ENCODE data around the gene SMG5. TPM values are rescaled to one million over a fixed set of nuclear protein-coding genes. Genes with fewer than 3 reads are reported as not detected.

Gene SMG5
- total RNA-seq, 1 donor from 2014 or later: 78.1 TPM

DNA sequence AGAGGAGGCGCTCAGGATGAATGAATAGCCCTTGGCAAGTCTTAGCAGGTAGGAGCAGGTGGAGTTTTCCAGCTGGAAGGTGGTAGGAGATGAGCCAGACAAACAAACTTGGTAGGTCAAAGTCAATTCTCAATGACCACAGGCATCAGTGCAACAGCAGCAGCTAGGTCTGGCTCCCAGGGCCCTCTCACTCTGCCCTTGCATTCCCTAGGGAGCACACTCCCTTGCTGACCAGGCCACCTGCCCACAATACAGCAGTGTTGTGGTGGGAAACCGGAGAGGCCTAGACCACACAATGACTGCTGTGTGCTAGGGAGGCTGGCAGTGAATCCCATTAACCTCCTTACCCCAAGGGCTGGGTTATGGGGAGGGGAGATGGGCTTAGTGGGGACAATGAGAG is 21.7 kb downstream of the SMG5 start:
- no peaks in the 10 kb centered on the region for H3K9me3 Mint-ChIP-seq (ENCODE audit: unreplicated experiment)
- no peak overlapping the region for H3K4me3 Mint-ChIP-seq (ENCODE audit: unreplicated experiment)
- no peaks in the 10 kb centered on the region for H3K4me1 Mint-ChIP-seq (ENCODE audit: unreplicated experiment)
- TF ChIP-seq, protein P1, sequence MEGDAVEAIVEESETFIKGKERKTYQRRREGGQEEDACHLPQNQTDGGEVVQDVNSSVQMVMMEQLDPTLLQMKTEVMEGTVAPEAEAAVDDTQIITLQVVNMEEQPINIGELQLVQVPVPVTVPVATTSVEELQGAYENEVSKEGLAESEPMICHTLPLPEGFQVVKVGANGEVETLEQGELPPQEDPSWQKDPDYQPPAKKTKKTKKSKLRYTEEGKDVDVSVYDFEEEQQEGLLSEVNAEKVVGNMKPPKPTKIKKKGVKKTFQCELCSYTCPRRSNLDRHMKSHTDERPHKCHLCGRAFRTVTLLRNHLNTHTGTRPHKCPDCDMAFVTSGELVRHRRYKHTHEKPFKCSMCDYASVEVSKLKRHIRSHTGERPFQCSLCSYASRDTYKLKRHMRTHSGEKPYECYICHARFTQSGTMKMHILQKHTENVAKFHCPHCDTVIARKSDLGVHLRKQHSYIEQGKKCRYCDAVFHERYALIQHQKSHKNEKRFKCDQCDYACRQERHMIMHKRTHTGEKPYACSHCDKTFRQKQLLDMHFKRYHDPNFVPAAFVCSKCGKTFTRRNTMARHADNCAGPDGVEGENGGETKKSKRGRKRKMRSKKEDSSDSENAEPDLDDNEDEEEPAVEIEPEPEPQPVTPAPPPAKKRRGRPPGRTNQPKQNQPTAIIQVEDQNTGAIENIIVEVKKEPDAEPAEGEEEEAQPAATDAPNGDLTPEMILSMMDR (IDR thresholded peaks at IDR 0.05): no peak
- peaks cover 61% of the 10 kb centered on the region for H3K36me3 Mint-ChIP-seq (ENCODE audit: unreplicated experiment)
- H3K27me3 Mint-ChIP-seq (ENCODE audit: unreplicated experiment): no peaks in the 10 kb centered on the region
- no peak for DNase-seq (ENCODE audit: extremely low spot score, unreplicated experiment)
- H3K27ac Mint-ChIP-seq (ENCODE audit: unreplicated experiment): no peak overlapping the region

DNA sequence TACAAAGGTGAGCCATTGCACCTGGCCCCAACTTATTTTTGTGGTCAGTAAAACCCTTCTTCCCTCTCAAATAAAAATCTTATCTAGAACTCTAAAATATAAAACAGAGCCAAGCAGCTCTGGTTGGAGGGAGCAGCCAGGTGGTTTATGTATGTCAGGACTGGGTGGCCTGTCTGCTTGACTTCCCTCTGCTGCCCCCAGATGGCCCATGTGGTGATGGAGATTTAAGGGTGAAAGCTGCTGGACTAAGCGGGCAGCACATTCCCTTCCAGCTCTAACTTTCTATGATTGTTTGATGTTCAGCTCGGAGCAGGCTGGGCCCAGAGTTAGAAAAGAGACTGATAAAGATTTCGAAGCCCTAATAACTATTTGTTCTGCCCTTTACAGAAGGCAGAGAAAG is 22.8 kb downstream of the SMG5 start:
- no peaks in the 10 kb centered on the region for H3K27me3 Mint-ChIP-seq (ENCODE audit: unreplicated experiment)
- H3K27ac Mint-ChIP-seq (ENCODE audit: unreplicated experiment): no peak overlapping the region
- H3K4me3 Mint-ChIP-seq (ENCODE audit: unreplicated experiment): no peak overlapping the region
- TF ChIP-seq, protein P1 (IDR thresholded peaks at IDR 0.05): no peak
- DNase-seq (ENCODE audit: extremely low spot score, unreplicated experiment): no peak
- no peaks in the 10 kb centered on the region for H3K9me3 Mint-ChIP-seq (ENCODE audit: unreplicated experiment)
- peaks cover 53% of the 10 kb centered on the region for H3K36me3 Mint-ChIP-seq (ENCODE audit: unreplicated experiment)
- H3K4me1 Mint-ChIP-seq (ENCODE audit: unreplicated experiment): no peaks in the 10 kb centered on the region

DNA sequence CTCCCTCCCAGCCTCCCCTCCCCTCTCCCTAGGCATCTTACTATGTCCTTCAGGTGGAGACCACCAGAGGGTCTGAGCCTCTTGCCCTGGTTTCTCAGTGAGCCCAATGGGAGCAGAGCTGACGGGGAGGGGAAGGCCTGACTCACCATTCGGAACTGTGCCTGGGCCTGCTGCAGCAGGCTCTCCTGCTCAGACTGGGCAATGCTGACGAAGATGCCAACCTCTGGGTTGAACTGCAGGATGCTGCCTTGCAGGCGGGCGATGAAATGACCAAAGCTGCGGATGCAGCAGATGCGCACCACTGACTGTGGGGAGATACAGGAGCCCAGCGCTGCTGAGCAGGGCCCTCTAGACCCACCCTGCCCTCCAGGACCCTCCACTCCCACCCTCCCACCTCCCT is 23.8 kb downstream of the SMG5 start:
- DNase-seq (ENCODE audit: extremely low spot score, unreplicated experiment): no peak
- TF ChIP-seq, protein P1 (IDR thresholded peaks at IDR 0.05): no peak
- no peak overlapping the region for H3K4me3 Mint-ChIP-seq (ENCODE audit: unreplicated experiment)
- H3K9me3 Mint-ChIP-seq (ENCODE audit: unreplicated experiment): no peaks in the 10 kb centered on the region
- H3K4me1 Mint-ChIP-seq (ENCODE audit: unreplicated experiment): no peaks in the 10 kb centered on the region
- H3K27me3 Mint-ChIP-seq (ENCODE audit: unreplicated experiment): no peaks in the 10 kb centered on the region
- no peak overlapping the region for H3K27ac Mint-ChIP-seq (ENCODE audit: unreplicated experiment)
- H3K36me3 Mint-ChIP-seq (ENCODE audit: unreplicated experiment): peaks cover 52% of the 10 kb centered on the region

DNA sequence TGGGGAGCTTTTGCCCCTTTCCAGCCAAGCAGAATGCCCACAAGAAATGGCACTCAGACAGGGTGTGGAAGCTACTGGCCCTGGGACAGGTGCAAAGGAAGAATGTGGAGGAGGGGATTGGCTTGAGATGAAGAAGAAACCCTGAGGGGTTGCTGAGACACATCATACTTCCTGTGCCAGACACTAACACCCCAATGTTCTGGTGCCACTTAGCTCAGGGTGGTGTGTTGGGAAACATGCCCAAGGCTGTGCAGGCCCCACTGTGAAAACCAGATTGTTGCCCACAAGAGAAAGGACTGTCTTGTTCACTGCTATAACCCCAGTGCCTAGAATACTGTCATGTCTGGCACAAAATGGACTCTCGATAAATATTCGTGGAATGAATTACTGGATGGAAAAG is 24.9 kb downstream of the SMG5 start:
- Mint-ChIP-seq H3K27ac (ENCODE audit: unreplicated experiment) (no peak overlapping the region), H3K9me3 (ENCODE audit: unreplicated experiment) (no peaks in the 10 kb centered on the region), H3K36me3 (ENCODE audit: unreplicated experiment) (peaks cover 51% of the 10 kb centered on the region), H3K27me3 (ENCODE audit: unreplicated experiment) (no peaks in the 10 kb centered on the region), H3K4me1 (ENCODE audit: unreplicated experiment) (no peaks in the 10 kb centered on the region), H3K4me3 (ENCODE audit: unreplicated experiment) (no peak overlapping the region)
- DNase-seq (ENCODE audit: extremely low spot score, unreplicated experiment): no peak
- TF ChIP-seq, protein P1 (IDR thresholded peaks at IDR 0.05): no peak

DNA sequence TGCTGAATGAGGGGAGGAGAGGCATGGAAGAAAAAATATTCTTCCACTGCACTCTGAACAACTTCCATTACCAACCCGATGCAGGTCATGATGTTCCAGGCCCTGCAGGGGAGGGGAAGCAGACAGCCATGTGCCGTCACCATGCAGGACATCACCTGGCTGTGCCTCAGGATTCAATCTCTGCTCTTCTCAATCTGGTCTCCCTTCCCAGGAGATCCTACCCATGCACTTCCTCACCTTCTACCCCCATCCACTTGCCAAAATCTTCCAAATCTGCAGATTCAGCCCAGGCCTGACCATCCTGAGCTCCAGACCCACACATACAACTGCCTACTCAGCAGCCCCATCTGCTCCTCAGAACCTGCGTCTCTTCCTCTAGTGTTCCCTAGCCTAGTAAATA is 29.0 kb downstream of the SMG5 start:
- H3K36me3 Mint-ChIP-seq (ENCODE audit: unreplicated experiment): peaks cover 42% of the 10 kb centered on the region

More for the DNA sequence above, 29.0 kb downstream of the SMG5 start:
- DNase-seq (ENCODE audit: extremely low spot score, unreplicated experiment): no peak
- Mint-ChIP-seq H3K9me3 (ENCODE audit: unreplicated experiment) (no peaks in the 10 kb centered on the region), H3K4me3 (ENCODE audit: unreplicated experiment) (no peak overlapping the region), H3K4me1 (ENCODE audit: unreplicated experiment) (no peaks in the 10 kb centered on the region), H3K27me3 (ENCODE audit: unreplicated experiment) (no peaks in the 10 kb centered on the region), H3K27ac (ENCODE audit: unreplicated experiment) (no peak overlapping the region)
- TF ChIP-seq, protein P1 (IDR thresholded peaks at IDR 0.05): no peak
